Lower lobe of right lung (tissue), 2 donors: Measurements from ENCODE around the gene PNPLA8. TPM values are rescaled to one million over a fixed set of nuclear protein-coding genes. Genes with fewer than 3 reads are reported as not detected.

Source experiments
- ATAC-seq, 2 donors: fragments of 200-7000 bp; cut with Tn5 transposase; one replicate each; pipeline ENCODE4 v1.9.1; 2020 to 2022; ENCODE audit warnings: mild to moderate bottlenecking in 2 of 2, moderate library complexity in 2 of 2
- DNase-seq: peaks from one replicate; pipeline ENCODE4 v3.0.0-alpha.2; 2020
- H3K27ac ChIP-seq: fragments of 200-600 bp; one replicate; pipeline ENCODE4 v1.8.0; 2022
- H3K27me3 ChIP-seq: fragments of 200-600 bp; one replicate; pipeline ENCODE4 v1.8.0; 2022; ENCODE audit warnings: low read depth
- H3K36me3 ChIP-seq: fragments of 200-600 bp; one replicate; pipeline ENCODE4 v1.8.0; 2022; ENCODE audit warnings: mild to moderate bottlenecking
- H3K4me1 ChIP-seq: fragments of 200-600 bp; one replicate; pipeline ENCODE4 v1.8.0; 2022
- H3K4me3 ChIP-seq: fragments of 200-600 bp; one replicate; pipeline ENCODE4 v1.8.0; 2022; ENCODE audit warnings: mild to moderate bottlenecking
- H3K9me3 ChIP-seq: fragments of 200-600 bp; one replicate; pipeline ENCODE4 v1.8.0; 2022
- intact Hi-C: fragments of 100-400 bp; cut with DNase I; formaldehyde crosslinking; loops from one replicate; pipeline ENCODE4 v1.11.0; 2022
- total RNA-seq: library from RNA; stranded (reverse); fragmentation: NEBNext Ultra II Directional; extraction: Animal tissue kit (Norgen Biotek cat#: 25700); gene quantifications from one replicate; pipeline ENCODE4 v1.2.1, GENCODE V29; 2021
- TF ChIP-seq, protein P1 (sequence below): fragments of 200-600 bp; IDR thresholded peaks from one replicate; pipeline ENCODE4 v1.8.0; 2022; ENCODE audit warnings: antibody characterized with exemption, mild to moderate bottlenecking
- donor health status: DM: no; HTN: yes; CAD: no; lungs with severe emphysema.

Gene PNPLA8
- total RNA-seq, 1 donor from 2014 or later: 27.8 TPM

DNA sequence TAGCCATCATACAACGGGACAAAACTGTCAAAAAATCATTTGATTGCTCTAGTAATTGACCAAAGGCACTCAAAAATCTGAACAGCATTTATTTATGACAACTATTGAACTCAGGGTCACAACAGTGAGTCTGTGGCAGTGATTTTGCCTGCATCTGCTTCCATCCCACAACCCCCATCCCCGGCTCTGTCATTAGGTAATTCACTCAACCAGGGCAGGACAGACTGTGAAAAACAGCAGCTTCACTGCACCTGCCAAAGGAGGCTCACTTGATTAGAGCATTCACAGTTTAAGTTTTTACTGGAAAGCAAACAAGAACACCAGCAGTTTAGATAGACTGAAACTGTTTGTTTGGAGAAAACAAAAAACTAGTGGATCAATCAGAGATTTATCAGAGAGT, 91.9 kb downstream of the PNPLA8 start:
- no peak overlapping the region for H3K4me3 ChIP-seq
- DNase-seq (no peak), ATAC-seq (no peak)
- no peaks in the 10 kb centered on the region for H3K27me3 ChIP-seq
- no peaks in the 10 kb centered on the region for H3K4me1 ChIP-seq
- H3K9me3 ChIP-seq: no peaks in the 10 kb centered on the region
- intact Hi-C loops: no loop called here
- TF ChIP-seq, protein P1, sequence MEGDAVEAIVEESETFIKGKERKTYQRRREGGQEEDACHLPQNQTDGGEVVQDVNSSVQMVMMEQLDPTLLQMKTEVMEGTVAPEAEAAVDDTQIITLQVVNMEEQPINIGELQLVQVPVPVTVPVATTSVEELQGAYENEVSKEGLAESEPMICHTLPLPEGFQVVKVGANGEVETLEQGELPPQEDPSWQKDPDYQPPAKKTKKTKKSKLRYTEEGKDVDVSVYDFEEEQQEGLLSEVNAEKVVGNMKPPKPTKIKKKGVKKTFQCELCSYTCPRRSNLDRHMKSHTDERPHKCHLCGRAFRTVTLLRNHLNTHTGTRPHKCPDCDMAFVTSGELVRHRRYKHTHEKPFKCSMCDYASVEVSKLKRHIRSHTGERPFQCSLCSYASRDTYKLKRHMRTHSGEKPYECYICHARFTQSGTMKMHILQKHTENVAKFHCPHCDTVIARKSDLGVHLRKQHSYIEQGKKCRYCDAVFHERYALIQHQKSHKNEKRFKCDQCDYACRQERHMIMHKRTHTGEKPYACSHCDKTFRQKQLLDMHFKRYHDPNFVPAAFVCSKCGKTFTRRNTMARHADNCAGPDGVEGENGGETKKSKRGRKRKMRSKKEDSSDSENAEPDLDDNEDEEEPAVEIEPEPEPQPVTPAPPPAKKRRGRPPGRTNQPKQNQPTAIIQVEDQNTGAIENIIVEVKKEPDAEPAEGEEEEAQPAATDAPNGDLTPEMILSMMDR: no peak
- no peak overlapping the region for H3K27ac ChIP-seq
- H3K36me3 ChIP-seq: no peaks in the 10 kb centered on the region

DNA sequence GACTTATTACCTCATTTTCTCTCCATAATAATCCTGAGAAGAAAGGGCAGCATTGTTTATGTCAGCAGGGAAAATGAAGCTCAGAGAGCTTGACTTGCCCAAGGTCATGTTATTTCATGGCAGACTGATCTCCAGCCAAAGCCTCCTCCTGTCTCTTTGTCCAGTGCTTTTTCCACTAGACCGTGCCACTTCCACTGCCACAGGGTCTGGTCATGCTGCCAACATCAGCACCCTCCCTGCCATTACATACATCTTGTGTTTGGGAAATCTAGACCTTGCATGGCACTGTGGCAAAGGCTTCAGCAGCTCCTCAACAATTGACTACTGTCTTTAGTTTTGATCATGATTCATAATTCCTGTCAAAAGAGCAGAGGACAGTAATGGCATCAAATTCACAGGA, 94.8 kb downstream of the PNPLA8 start:
- H3K9me3 ChIP-seq: no peaks in the 10 kb centered on the region
- TF ChIP-seq, protein P1: no peak
- DNase-seq (no peak), ATAC-seq (no peak)
- intact Hi-C loops: no loop called here
- no peak overlapping the region for H3K27ac ChIP-seq
- no peaks in the 10 kb centered on the region for H3K36me3 ChIP-seq
- no peaks in the 10 kb centered on the region for H3K4me1 ChIP-seq
- no peak overlapping the region for H3K4me3 ChIP-seq
- no peaks in the 10 kb centered on the region for H3K27me3 ChIP-seq

DNA sequence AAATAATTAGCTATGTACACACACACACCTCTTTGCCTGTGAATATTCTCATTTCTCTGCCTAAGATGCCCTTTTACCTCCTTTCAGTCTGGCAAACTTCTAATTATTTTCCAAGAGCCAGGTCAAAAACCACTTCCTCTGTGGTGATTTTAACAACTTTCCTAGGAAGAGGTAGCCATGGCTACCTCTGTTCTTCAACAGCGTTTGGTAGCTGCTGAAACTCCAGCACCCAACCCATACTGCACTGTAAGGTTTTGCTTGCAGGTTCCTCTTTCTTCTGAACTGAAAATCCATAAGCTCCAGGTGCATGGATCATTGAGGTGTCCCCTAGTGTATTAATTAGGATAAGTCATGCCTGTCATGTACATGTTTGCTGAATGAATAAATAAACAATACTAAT, 95.3 kb downstream of the PNPLA8 start:
- no peaks in the 10 kb centered on the region for H3K9me3 ChIP-seq
- DNase-seq: no peak
- no peak overlapping the region for H3K27ac ChIP-seq
- no peaks in the 10 kb centered on the region for H3K4me1 ChIP-seq
- no peak overlapping the region for H3K4me3 ChIP-seq
- H3K27me3 ChIP-seq: no peaks in the 10 kb centered on the region
- TF ChIP-seq, protein P1: no peak
- ATAC-seq: no peak
- intact Hi-C loops: no loop called here
- no peaks in the 10 kb centered on the region for H3K36me3 ChIP-seq

DNA sequence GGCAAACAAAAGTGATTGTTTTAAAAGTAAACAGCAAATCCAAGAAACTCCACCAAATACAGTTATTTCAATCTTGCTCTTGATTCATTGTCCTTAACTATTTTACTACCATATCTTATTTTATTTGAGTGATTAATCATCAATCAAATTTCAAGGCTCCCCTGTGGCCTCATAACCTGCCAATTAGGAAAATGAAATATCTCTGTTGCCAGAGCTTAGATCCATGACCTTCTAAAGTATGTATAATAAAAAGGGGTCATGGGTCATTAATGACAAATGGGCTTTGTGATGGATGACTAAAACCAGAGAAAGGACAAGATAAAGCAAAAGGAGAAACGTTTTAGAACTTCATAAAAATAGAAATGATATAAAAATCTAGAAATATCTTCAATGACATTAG, 98.2 kb downstream of the PNPLA8 start:
- TF ChIP-seq, protein P1: no peak
- DNase-seq (no peak), ATAC-seq (no peak)
- H3K27me3 ChIP-seq: no peaks in the 10 kb centered on the region
- H3K9me3 ChIP-seq: no peaks in the 10 kb centered on the region
- H3K4me3 ChIP-seq: no peak overlapping the region
- H3K36me3 ChIP-seq: no peaks in the 10 kb centered on the region
- no peak overlapping the region for H3K27ac ChIP-seq
- intact Hi-C loops: no loop called here
- H3K4me1 ChIP-seq: no peaks in the 10 kb centered on the region

DNA sequence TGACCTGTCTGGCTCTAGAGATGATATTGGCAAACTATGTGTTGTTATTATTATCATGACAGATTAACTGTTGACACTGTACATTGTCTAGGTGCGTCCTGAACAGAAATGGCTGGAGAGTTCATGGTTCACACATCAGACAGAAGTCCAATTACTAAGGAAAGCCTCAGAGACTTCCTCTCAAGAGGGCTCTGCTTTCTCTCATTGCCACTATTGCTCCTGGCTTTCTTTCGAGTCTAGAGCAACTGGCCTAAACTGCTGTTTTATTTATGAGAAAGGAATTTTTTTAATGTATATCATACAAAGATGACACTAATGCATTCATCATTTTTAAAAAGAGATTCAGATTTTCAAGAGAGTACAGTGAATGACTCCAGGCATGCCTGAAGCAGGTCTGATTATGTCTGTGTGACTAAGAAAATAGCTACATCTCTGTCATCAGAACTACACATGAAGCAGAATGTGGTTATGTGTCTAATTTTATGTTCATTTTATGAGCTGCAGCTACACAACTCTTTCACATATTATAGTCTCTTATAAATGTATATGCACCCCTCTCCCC, 100.1 kb downstream of the PNPLA8 start:
- H3K27ac ChIP-seq: no peak overlapping the region
- TF ChIP-seq, protein P1: no peak
- H3K36me3 ChIP-seq: no peaks in the 10 kb centered on the region
- ATAC-seq (no peak), DNase-seq (no peak)
- no peaks in the 10 kb centered on the region for H3K27me3 ChIP-seq
- H3K4me3 ChIP-seq: no peak overlapping the region
- no peaks in the 10 kb centered on the region for H3K9me3 ChIP-seq
- H3K4me1 ChIP-seq: no peaks in the 10 kb centered on the region
- intact Hi-C loops: no loop called here

DNA sequence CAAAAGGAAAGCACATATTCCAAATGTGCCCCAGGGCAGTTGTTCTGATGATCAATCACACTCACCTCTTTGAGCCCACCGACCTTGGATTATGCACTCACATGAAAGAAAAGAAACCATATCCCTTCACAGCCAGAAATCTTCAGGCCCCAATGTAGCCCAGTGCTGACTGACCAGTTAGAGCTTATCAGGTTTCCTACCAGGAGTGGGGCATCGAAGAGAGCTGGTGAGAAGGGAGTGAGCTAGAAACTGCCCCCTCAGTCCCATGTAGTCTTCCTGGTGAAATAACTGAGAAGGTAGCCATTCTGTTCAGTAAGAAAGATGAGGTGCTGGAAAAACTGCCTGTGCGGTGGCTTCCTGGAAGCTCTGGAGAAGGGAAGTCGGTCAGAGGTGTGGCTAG, 101.9 kb downstream of the PNPLA8 start:
- TF ChIP-seq, protein P1: no peak
- no peaks in the 10 kb centered on the region for H3K9me3 ChIP-seq
- H3K27ac ChIP-seq: no peak overlapping the region
- H3K27me3 ChIP-seq: no peaks in the 10 kb centered on the region
- H3K4me1 ChIP-seq: no peaks in the 10 kb centered on the region
- DNase-seq: no peak
- intact Hi-C loops: no loop called here
- H3K36me3 ChIP-seq: no peaks in the 10 kb centered on the region
- H3K4me3 ChIP-seq: no peak overlapping the region
- no peak for ATAC-seq
